ENCODE data around the gene IFRD1.

Gene IFRD1

DNA sequence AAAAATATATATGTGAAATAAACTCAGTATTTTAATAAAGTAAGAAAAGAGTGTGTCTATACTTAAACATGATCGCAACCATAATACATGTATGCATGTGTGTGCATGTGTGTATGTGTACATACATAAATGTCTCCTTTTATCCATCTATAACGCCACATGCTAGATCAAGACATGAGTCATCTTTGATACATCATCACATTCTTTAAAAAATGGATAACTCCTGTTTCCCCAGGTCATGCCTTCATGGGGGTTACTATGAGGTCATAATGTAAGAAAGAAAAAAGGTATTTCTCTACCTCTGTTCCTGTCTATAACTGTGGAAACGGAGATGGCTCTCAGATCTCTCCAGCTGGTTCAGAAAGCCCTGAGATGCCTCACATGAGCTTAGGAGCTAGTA, 71.7 kb downstream of the IFRD1 start:
- no peaks in the 10 kb centered on the region for H3K9me3 ChIP-seq (ENCODE audit: insufficient read depth, low read depth, low read length)
- no peak overlapping the region for H3K4me3 ChIP-seq (ENCODE audit: low read length)
- WGBS: 94% methylated on average over 2 of the region's 3 CpGs
- no peaks in the 10 kb centered on the region for H3K36me3 ChIP-seq (ENCODE audit: insufficient read depth, low read length)
- H3K27me3 ChIP-seq (ENCODE audit: insufficient read depth, low read length): no peaks in the 10 kb centered on the region
- no peak overlapping the region for H3K9ac ChIP-seq (ENCODE audit: low read depth, low read length)
- H3K4me1 ChIP-seq (ENCODE audit: insufficient read depth, low read length): no peaks in the 10 kb centered on the region
- H3K27ac ChIP-seq (ENCODE audit: low read depth, low read length): no peak overlapping the region

DNA sequence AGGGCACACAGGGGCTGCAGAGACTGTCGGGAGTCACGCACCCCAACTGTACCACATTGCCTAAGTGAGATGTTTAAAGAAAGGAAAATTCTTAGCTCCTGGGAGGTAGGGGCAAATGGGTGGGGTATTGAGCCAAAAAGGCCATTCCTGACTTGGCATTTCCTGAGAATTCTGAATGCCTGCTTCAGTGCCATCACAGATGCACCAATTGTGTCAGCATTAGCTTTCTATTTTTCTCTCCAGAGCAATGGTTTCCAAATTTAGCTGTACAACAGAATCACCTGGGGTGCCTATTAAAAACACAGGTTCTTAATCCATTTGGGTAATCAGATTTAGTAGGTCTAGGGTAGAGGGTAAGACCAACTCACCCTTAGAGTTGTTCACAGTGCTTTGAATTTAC, 73.6 kb downstream of the IFRD1 start:
- H3K36me3 ChIP-seq (ENCODE audit: insufficient read depth, low read length): no peaks in the 10 kb centered on the region
- H3K4me3 ChIP-seq (ENCODE audit: low read length): no peak overlapping the region
- H3K27ac ChIP-seq (ENCODE audit: low read depth, low read length): no peak overlapping the region
- no peak overlapping the region for H3K9ac ChIP-seq (ENCODE audit: low read depth, low read length)
- H3K27me3 ChIP-seq (ENCODE audit: insufficient read depth, low read length): no peaks in the 10 kb centered on the region
- no peaks in the 10 kb centered on the region for H3K4me1 ChIP-seq (ENCODE audit: insufficient read depth, low read length)
- H3K9me3 ChIP-seq (ENCODE audit: insufficient read depth, low read depth, low read length): no peaks in the 10 kb centered on the region
- 97% methylated on average over 2 of the region's 2 CpGs for WGBS

Measured in HUES64 (cell line).